ENCODE measurements around the gene ADAMTS16.

Gene ADAMTS16

DNA sequence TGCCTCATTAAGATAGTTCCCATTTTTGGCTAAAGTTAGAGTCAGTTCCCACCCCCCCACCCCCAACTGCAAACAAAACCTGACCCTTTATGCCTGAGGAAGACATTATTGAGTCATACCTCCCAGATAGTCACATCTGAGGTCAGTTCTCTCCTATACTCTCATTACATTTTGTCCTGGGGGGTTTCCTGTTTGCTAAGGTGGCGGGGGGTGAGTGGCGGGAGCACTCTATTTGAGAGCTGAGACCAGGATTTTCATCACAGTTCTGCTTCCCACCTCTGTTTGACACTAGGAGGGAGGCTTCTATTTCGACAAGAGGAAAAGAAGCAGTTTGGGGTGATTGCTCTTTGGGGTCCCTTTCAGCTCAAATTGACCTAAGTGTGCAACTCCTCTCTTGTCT lies 222.9 kb downstream of the ADAMTS16 start:
- no peak overlapping the region for H2BK12ac ChIP-seq (ENCODE audit: low read length)
- no peaks in the 10 kb centered on the region for H3K36me3 ChIP-seq (replicated peaks in 1 of 2; ENCODE audit: control insufficient read depth in 2 of 2, insufficient read depth in 2 of 2, low read length in 2 of 2)
- H2BK15ac ChIP-seq (ENCODE audit: low read length): no peak overlapping the region
- H3K4me3 ChIP-seq (ENCODE audit: low read length in 2 of 2): no peak overlapping the region
- H3K27ac ChIP-seq (replicated peaks; ENCODE audit: low read length): no peak overlapping the region
- no peak for DNase-seq (ENCODE audit: low spot score)
- peaks cover 0 to 3% of the 10 kb centered on the region in 2 donors for H3K9me3 ChIP-seq (replicated peaks in 1 of 2; ENCODE audit: control insufficient read depth in 2 of 2, insufficient read depth in 1 of 2, low read depth in 1 of 2, low read length in 2 of 2)
- WGBS, 2 donors (ENCODE audit: extremely low coverage in 2 of 2, insufficient read length in 2 of 2, insufficient replicate concordance in 1 of 2): no CpG with 5 or more reads among the region's 3 CpGs
- no peak overlapping the region for H3K23ac ChIP-seq (ENCODE audit: low read depth, low read length, poor library complexity)
- H3K9ac ChIP-seq (ENCODE audit: low read depth, low read length, poor library complexity): no peak overlapping the region
- no peak overlapping the region for H3K4me2 ChIP-seq (ENCODE audit: insufficient read depth, low read length, poor library complexity, severe bottlenecking)
- H2AK5ac ChIP-seq (ENCODE audit: low read depth, low read length): no peak overlapping the region
- peaks cover 0 to 9% (median 8%) of the 10 kb centered on the region in 3 experiments for H3K27me3 ChIP-seq (ENCODE audit: control insufficient read depth in 3 of 3, insufficient read depth in 3 of 3, low read depth in 1 of 3, low read length in 3 of 3)
- H3K4ac ChIP-seq (ENCODE audit: low read length): no peak overlapping the region
- no peak overlapping the region for H2BK120ac ChIP-seq (ENCODE audit: low read depth, low read length)
- H3K18ac ChIP-seq (ENCODE audit: low read length): no peak overlapping the region
- H4K8ac ChIP-seq (ENCODE audit: low read depth, low read length): no peak overlapping the region
- H3K79me1 ChIP-seq (ENCODE audit: low read depth, low read length): no peaks in the 10 kb centered on the region
- no peak overlapping the region for H2AFZ ChIP-seq (ENCODE audit: low read length)
- H3K4me1 ChIP-seq (ENCODE audit: control insufficient read depth in 2 of 2, insufficient read depth in 1 of 2, low read depth in 1 of 2, low read length in 2 of 2): peaks cover 12 to 22% of the 10 kb centered on the region in 2 donors
- no peak overlapping the region for H3K14ac ChIP-seq (ENCODE audit: low read length)
- no peak overlapping the region for H2BK5ac ChIP-seq (ENCODE audit: low read length)
- no peak overlapping the region for H4K91ac ChIP-seq (ENCODE audit: low read depth, low read length, poor library complexity)

DNA sequence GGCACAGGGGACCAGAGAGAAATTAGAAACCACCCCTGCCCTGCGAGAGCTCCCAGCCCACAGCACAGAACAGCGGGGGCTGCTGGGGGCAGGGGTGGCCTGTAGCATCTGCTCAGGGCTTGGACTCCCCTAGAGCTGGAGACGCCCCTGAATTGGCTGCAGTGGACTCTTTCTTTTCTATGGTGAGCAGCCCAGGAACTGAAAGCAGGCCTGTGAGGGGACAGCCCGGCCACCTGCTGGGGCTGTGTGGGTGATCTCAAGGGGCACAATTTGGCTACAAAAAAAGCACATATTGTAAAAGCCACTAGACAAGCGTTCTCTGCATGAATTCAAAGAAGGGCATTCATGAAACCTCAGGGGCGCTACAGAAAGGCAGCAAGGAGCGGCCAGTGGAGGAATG lies 224.8 kb downstream of the ADAMTS16 start:
- Histone ChIP-seq H3K4me2 (ENCODE audit: insufficient read depth, low read length, poor library complexity, severe bottlenecking) (no peak overlapping the region), H4K8ac (ENCODE audit: low read depth, low read length) (no peak overlapping the region), H2AK5ac (ENCODE audit: low read depth, low read length) (no peak overlapping the region), H3K4me3 (ENCODE audit: low read length in 2 of 2) (no peak overlapping the region), H3K9me3 (replicated peaks in 1 of 2; ENCODE audit: control insufficient read depth in 2 of 2, insufficient read depth in 1 of 2, low read depth in 1 of 2, low read length in 2 of 2) (peaks cover 0 to 3% of the 10 kb centered on the region in 2 donors), H3K36me3 (replicated peaks in 1 of 2; ENCODE audit: control insufficient read depth in 2 of 2, insufficient read depth in 2 of 2, low read length in 2 of 2) (no peaks in the 10 kb centered on the region), H3K14ac (ENCODE audit: low read length) (no peak overlapping the region), H3K27me3 (ENCODE audit: control insufficient read depth in 3 of 3, insufficient read depth in 3 of 3, low read depth in 1 of 3, low read length in 3 of 3) (peaks cover 0 to 7% (median 6%) of the 10 kb centered on the region in 3 experiments), H2BK120ac (ENCODE audit: low read depth, low read length) (no peak overlapping the region), H3K18ac (ENCODE audit: low read length) (no peak overlapping the region), H4K91ac (ENCODE audit: low read depth, low read length, poor library complexity) (no peak overlapping the region), H3K4me1 (ENCODE audit: control insufficient read depth in 2 of 2, insufficient read depth in 1 of 2, low read depth in 1 of 2, low read length in 2 of 2) (peaks cover 11 to 16% of the 10 kb centered on the region in 2 donors), H3K9ac (ENCODE audit: low read depth, low read length, poor library complexity) (no peak overlapping the region), H2BK5ac (ENCODE audit: low read length) (no peak overlapping the region), H3K27ac (replicated peaks; ENCODE audit: low read length) (no peak overlapping the region), H2BK15ac (ENCODE audit: low read length) (no peak overlapping the region), H3K79me1 (ENCODE audit: low read depth, low read length) (no peaks in the 10 kb centered on the region), H3K4ac (ENCODE audit: low read length) (no peak overlapping the region), H2BK12ac (ENCODE audit: low read length) (no peak overlapping the region), H2AFZ (ENCODE audit: low read length) (no peak overlapping the region), H3K23ac (ENCODE audit: low read depth, low read length, poor library complexity) (no peak overlapping the region)
- no peak for DNase-seq (ENCODE audit: low spot score)
- no CpG with 5 or more reads among the region's 7 CpGs for WGBS, 2 donors (ENCODE audit: extremely low coverage in 2 of 2, insufficient read length in 2 of 2, insufficient replicate concordance in 1 of 2)

DNA sequence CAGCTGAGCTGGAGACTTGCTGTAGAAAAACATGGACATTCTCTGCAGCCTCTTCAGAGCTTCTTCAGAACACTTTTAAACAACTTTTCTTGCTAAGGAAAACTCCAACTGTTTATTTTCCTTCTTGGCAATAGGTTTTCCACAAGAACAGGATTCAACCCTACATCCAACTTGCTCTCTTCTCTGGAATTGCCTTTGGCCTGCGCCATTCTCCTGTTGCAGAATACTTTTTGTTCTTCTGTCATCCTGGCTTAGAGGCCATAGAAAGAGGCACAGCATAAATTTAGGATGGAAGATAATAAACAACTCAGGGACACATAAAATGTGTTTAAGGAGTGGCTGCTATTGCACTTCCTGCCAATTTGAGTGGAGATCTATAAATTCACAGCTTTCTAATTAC lies 227.6 kb downstream of the ADAMTS16 start:
- Histone ChIP-seq H3K79me1 (ENCODE audit: low read depth, low read length) (no peaks in the 10 kb centered on the region), H3K27me3 (ENCODE audit: control insufficient read depth in 3 of 3, insufficient read depth in 3 of 3, low read depth in 1 of 3, low read length in 3 of 3) (peaks cover 0 to 6% (median 3%) of the 10 kb centered on the region in 3 experiments), H3K36me3 (replicated peaks in 1 of 2; ENCODE audit: control insufficient read depth in 2 of 2, insufficient read depth in 2 of 2, low read length in 2 of 2) (no peaks in the 10 kb centered on the region), H3K23ac (ENCODE audit: low read depth, low read length, poor library complexity) (no peak overlapping the region), H3K4me3 (ENCODE audit: low read length in 2 of 2) (no peak overlapping the region), H3K14ac (ENCODE audit: low read length) (no peak overlapping the region), H3K4ac (ENCODE audit: low read length) (no peak overlapping the region), H2BK15ac (ENCODE audit: low read length) (no peak overlapping the region), H3K27ac (replicated peaks; ENCODE audit: low read length) (no peak overlapping the region), H4K91ac (ENCODE audit: low read depth, low read length, poor library complexity) (no peak overlapping the region), H2AFZ (ENCODE audit: low read length) (no peak overlapping the region), H3K18ac (ENCODE audit: low read length) (no peak overlapping the region), H2BK12ac (ENCODE audit: low read length) (no peak overlapping the region), H3K4me1 (ENCODE audit: control insufficient read depth in 2 of 2, insufficient read depth in 1 of 2, low read depth in 1 of 2, low read length in 2 of 2) (peaks cover 0 to 1% of the 10 kb centered on the region in 2 donors), H3K4me2 (ENCODE audit: insufficient read depth, low read length, poor library complexity, severe bottlenecking) (no peak overlapping the region), H2BK5ac (ENCODE audit: low read length) (no peak overlapping the region), H3K9me3 (replicated peaks in 1 of 2; ENCODE audit: control insufficient read depth in 2 of 2, insufficient read depth in 1 of 2, low read depth in 1 of 2, low read length in 2 of 2) (peaks cover 0 to 3% of the 10 kb centered on the region in 2 donors), H3K9ac (ENCODE audit: low read depth, low read length, poor library complexity) (no peak overlapping the region), H2AK5ac (ENCODE audit: low read depth, low read length) (no peak overlapping the region), H4K8ac (ENCODE audit: low read depth, low read length) (no peak overlapping the region), H2BK120ac (ENCODE audit: low read depth, low read length) (no peak overlapping the region)
- no CpG with 5 or more reads among the region's 1 CpG for WGBS, 2 donors (ENCODE audit: extremely low coverage in 2 of 2, insufficient read length in 2 of 2, insufficient replicate concordance in 1 of 2)
- DNase-seq (ENCODE audit: low spot score): no peak

DNA sequence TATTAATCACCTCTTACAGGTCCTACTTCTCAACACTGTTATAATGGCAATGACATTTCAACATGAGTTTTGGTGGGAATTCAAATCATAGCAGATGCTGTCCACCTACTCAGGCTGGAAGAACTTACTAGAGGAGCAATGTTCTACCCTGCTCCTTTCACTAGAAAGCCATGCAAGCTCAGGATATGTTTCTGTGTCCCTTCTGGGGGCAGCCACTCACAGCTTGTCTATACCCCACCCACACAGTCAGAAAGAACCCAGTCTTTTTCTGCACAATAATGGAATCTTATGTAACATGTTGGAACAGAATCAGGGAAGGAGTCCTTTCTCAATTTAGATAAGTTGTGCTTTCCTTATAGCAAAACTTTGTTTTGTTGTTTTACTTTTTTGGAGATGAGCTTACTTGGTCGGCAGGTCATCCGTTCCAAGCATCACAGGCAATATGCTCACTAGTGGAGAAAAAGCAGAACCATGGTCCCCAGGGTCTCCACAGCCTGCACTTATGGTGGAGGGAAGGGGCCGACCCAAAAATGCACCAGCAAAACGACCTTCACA lies 229.0 kb downstream of the ADAMTS16 start:
- WGBS, 2 donors (ENCODE audit: extremely low coverage in 2 of 2, insufficient read length in 2 of 2, insufficient replicate concordance in 1 of 2): no CpG with 5 or more reads among the region's 4 CpGs

More for the DNA sequence above, 229.0 kb downstream of the ADAMTS16 start:
- Histone ChIP-seq H3K9me3 (replicated peaks in 1 of 2; ENCODE audit: control insufficient read depth in 2 of 2, insufficient read depth in 1 of 2, low read depth in 1 of 2, low read length in 2 of 2) (peaks cover 0 to 1% of the 10 kb centered on the region in 2 donors), H3K4me2 (ENCODE audit: insufficient read depth, low read length, poor library complexity, severe bottlenecking) (no peak overlapping the region), H3K4me1 (ENCODE audit: control insufficient read depth in 2 of 2, insufficient read depth in 1 of 2, low read depth in 1 of 2, low read length in 2 of 2) (peaks cover 0 to 1% of the 10 kb centered on the region in 2 donors), H2AK5ac (ENCODE audit: low read depth, low read length) (no peak overlapping the region), H3K36me3 (replicated peaks in 1 of 2; ENCODE audit: control insufficient read depth in 2 of 2, insufficient read depth in 2 of 2, low read length in 2 of 2) (no peaks in the 10 kb centered on the region), H3K14ac (ENCODE audit: low read length) (no peak overlapping the region), H3K4me3 (ENCODE audit: low read length in 2 of 2) (no peak overlapping the region), H3K18ac (ENCODE audit: low read length) (no peak overlapping the region), H2AFZ (ENCODE audit: low read length) (no peak overlapping the region), H3K9ac (ENCODE audit: low read depth, low read length, poor library complexity) (no peak overlapping the region), H2BK5ac (ENCODE audit: low read length) (no peak overlapping the region), H4K91ac (ENCODE audit: low read depth, low read length, poor library complexity) (no peak overlapping the region), H4K8ac (ENCODE audit: low read depth, low read length) (no peak overlapping the region), H3K27ac (replicated peaks; ENCODE audit: low read length) (no peak overlapping the region), H3K4ac (ENCODE audit: low read length) (no peak overlapping the region), H3K27me3 (ENCODE audit: control insufficient read depth in 3 of 3, insufficient read depth in 3 of 3, low read depth in 1 of 3, low read length in 3 of 3) (peaks cover 0 to under 1% (median 0%) of the 10 kb centered on the region in 3 experiments), H2BK120ac (ENCODE audit: low read depth, low read length) (no peak overlapping the region), H3K23ac (ENCODE audit: low read depth, low read length, poor library complexity) (no peak overlapping the region), H3K79me1 (ENCODE audit: low read depth, low read length) (no peaks in the 10 kb centered on the region), H2BK12ac (ENCODE audit: low read length) (no peak overlapping the region), H2BK15ac (ENCODE audit: low read length) (no peak overlapping the region)
- no peak for DNase-seq (ENCODE audit: low spot score)
